NCI-H2227 (cell line): ENCODE data around the gene HS1BP3.
A peak's percentile ranks its signal among the peaks of the same experiment; 100 is the strongest.

Source experiments
- DNase-seq: peaks from one replicate; lab custom pipeline; 2025; ENCODE audit not compliant: unreplicated experiment; lab: John Stamatoyannopoulos, UW

HS1BP3 gene

GRCh38 chr2:20650877-20651730 is at the start of gene HS1BP3:
TSS of gene HS1BP3 (minus strand) at chr2:20651098. CDS start at chr2:20651063, 35 bp downstream.
- peak; percentile 94 for DNase-seq

DNA sequence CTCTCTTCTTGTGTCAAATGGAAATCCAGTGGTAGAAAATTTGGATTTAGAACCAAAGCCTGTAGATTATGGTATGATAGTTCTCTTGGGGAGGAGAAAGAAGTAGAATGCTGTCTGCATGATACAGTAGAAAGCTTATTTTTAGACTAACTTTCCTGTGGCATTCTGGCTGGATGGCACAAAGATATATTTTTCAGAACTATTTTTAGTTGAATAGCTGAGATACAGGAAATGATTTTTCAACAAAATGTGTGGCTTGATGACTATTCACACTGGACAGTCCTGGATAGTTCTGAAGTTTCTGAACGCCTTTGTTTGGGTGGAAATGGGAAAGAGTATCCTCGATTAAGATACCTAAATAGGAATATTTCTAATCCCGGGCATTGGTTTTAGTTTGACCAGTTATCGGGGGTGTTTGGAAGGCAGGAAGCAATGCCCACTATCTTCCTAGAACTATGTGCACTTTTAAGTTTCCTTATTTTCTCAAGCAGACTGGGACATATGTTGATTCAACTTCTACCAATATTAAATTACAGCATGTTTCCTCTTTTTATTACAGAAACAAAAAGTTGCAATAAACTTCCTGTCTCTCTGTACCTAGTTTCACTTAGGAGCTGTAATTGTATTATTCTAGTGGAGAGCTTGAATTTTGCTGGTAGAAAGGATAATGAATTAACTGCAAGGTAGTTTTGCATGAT is 48.2 kb upstream of the HS1BP3 start:
- DNase-seq: no peak

- no peak for DNase-seq
Measured at GRCh38 chr2:20697322-20697934, 46.5 kb upstream of the HS1BP3 start.

DNA sequence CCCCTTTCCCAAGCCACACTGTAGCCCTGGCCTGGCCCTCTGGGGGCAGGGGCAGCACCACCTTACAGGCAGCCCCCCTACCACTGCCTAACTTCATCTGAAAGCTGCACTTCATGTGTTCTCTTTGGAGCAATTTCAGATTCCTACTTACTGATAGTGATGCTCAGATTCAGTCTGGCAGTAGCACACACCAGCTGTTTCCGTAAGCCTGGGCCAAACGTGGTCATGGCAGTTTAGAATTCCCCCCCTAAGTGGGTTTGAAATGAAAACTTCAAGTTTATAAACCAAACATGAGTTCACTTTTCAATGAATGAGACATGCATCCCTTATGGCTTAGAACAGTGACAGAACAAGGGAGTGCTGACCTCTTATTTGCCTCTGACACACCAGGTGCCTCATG is 45.5 kb upstream of the HS1BP3 start:
- no peak for DNase-seq

DNA sequence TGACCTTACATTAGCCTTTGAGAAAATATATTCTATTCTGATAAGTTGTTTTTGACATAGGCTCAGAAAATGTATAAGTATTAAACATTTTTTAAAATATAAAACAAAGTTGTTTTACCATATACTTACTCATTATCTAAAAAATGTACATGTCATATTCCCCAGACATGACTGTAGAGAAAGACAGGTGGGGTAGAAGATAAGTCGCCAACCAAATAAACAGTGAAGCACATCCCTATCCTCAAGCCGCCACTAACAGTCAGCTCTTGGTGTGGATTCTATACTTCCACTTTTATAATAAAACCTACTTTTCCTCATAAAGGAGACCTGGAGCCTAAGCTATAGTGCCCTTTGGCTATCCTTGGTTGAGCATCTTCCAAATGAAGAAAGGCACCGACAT is 42.4 kb upstream of the HS1BP3 start:
- DNase-seq: no peak

GRCh38 chr2:20692081-20692480 is 41.2 kb upstream of the HS1BP3 start:
- DNase-seq: no peak

DNA sequence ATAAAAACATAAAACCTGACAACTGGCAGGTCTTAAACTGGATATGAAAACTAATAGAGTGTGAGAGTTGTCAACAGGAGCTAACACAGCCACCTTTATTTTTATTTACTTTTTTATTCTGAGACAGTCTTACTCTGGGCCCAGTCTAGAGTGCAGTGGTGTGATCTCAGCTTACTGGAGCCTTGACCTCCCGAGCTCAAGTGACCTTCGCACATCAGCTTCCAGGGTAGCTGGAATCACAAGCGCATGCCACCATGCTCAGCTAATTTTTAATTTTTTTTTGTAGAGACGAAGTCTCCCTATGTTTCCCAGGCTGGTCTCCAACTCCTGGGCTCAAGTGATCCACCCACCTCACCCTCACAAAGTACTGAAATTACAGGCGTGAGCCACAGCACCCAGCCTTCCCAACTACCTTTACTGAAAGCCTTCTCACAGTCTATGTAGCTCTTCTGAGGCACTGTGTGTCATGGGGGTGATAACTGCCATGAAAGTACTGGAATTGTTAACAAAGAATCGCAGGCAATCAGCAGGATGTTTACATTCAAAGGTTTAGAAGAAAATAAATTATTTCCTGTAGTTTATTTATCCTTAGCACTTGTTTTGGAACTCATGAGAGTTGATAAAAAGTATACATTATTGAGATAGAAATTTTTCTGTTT is 40.3 kb upstream of the HS1BP3 start:
- no peak for DNase-seq

GRCh38 chr2:20689428-20690264 is 38.7 kb upstream of the HS1BP3 start:
- DNase-seq: no peak

DNA sequence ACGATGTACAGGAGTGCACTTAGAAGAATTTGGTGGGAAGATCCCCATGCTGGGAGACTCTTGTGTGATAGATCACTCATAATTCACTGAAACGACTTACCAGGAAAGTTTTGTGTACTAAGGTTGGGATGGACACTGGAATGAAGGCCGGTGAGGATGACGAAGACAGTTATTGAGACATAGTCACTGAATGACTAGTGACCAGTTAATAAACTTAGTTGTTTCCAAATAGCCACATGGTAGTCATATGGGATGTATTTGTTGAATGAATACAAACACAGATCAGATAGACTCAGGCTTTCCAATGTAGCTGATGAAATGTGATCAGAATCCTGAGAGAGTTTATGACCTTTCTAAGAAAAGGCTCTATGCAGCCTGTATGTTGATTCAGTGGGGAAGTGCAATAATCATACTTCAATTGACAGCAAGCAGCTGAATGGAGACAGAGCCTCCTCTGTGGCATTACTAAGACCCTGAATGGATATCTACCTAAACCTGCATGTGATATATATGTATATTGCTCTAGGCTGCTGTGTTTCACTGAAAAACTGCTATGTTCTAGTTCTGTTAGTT is 36.4 kb upstream of the HS1BP3 start:
- no peak for DNase-seq

DNA sequence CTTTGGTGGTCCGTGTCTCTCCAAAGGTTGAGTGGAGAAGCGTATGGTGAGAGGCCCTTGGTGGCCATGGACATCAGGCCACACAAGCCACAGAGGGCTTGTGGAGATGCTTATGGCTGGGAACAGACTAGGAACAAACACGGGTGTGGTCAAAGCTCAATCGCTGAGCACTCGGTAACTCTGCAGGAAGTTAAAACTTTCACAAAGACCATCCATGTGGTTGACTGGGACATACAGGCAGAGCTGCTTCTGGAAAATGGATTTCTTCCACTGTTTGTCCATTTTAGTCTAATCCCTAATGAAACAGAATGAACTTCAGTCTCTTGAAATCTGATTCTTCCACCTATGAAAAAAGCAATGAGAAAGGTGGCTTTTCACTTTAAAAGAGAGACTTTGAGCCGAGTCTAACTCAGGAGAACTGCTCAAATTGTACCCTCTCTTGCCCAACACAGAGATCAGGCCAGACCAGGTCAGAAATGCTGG is 33.7 kb upstream of the HS1BP3 start:
- DNase-seq: no peak

GRCh38 chr2:20682167-20682920 is 31.4 kb upstream of the HS1BP3 start:
- DNase-seq: no peak

DNA sequence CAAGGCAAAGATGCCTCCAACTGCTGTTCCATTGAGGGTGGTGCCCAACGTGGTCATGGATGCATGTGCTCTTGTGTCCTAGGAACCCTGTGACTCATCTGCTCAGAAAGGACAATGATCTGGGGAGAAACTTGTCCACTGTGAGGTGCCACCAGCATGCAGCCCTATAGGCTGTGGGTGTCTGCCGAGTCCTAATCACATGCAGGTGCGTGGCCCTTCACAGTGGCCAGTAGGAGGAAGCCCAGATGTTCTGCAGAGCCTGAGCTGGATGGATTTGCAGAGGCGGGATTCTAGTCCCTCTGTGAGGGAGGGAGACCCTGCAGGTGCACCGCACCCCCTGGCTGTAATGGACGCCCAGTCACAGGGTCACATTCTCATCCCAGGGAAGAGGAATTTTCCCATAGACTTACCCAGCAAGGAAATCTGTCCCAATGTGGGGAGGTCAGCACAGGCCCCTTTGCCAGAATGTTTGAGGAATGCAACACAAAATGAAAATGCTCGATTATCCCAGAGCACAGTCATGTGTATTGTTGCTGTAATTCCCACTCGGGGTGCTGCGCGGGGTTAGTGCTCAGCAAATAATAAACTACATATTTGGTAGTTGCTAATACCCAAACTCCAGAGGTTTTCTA is 30.0 kb upstream of the HS1BP3 start:
- DNase-seq: no peak

GRCh38 chr2:20678780-20679179 is 27.9 kb upstream of the HS1BP3 start:
- DNase-seq: no peak

GRCh38 chr2:20678086-20678395 is 27.1 kb upstream of the HS1BP3 start:
- DNase-seq: no peak

- DNase-seq: no peak
Measured at GRCh38 chr2:20677301-20678085, 26.6 kb upstream of the HS1BP3 start.

- DNase-seq: no peak
Measured at GRCh38 chr2:20676353-20677215, 25.7 kb upstream of the HS1BP3 start.

GRCh38 chr2:20675701-20676352 is 24.9 kb upstream of the HS1BP3 start:
- peak; percentile 13 for DNase-seq
